Lung (tissue), 12 donors: ENCODE results near the gene OLA1. TPM values are rescaled to one million over a fixed set of nuclear protein-coding genes. Genes with fewer than 3 reads are reported as not detected.

Experiments used
- ATAC-seq: fragments of 200-7000 bp; cut with Tn5 transposase; one replicate; pipeline ENCODE4 v1.9.1; 2020; ENCODE audit warnings: moderate number of reproducible peaks; ENCODE audit not compliant: insufficient read depth, low FRiP score
- DNase-seq, 3 donors: peaks; one replicate each; pipeline ENCODE4 v3.0.0-alpha.2; 2013 to 2017
- H3K27ac ChIP-seq, 2 donors: one replicate each; pipeline ENCODE4 v1.5.1; 2013; ENCODE audit warnings: mild to moderate bottlenecking in 2 of 2, moderate library complexity in 2 of 2, control low read depth in 1 of 2, inconsistent platforms in 1 of 2, low read depth in 1 of 2, low read length in 1 of 2
- H3K27me3 ChIP-seq, 3 donors: one replicate each; pipeline ENCODE4 v1.5.1; 2013; ENCODE audit warnings: low read length in 2 of 3; ENCODE audit not compliant: control insufficient read depth in 3 of 3, insufficient read depth in 3 of 3
- H3K36me3 ChIP-seq, 4 donors: one replicate each; pipeline ENCODE4 v1.5.1; 2013; ENCODE audit warnings: low read length in 4 of 4, mild to moderate bottlenecking in 1 of 4, moderate library complexity in 1 of 4; ENCODE audit not compliant: control insufficient read depth in 4 of 4, insufficient read depth in 4 of 4
- H3K4me1 ChIP-seq, 5 donors: one replicate each; pipeline ENCODE4 v1.5.1; 2013; ENCODE audit warnings: low read length in 5 of 5, mild to moderate bottlenecking in 2 of 5, moderate library complexity in 1 of 5; ENCODE audit not compliant: control insufficient read depth in 5 of 5, insufficient read depth in 5 of 5
- H3K4me3 ChIP-seq: one replicate; pipeline ENCODE4 v1.5.1; 2013; ENCODE audit warnings: mild to moderate bottlenecking, control low read depth, moderate library complexity
- H3K9ac ChIP-seq, 2 donors: one replicate each; pipeline ENCODE4 v1.5.1; 2013; ENCODE audit warnings: low read length in 2 of 2, control low read depth in 1 of 2; ENCODE audit not compliant: insufficient read depth in 1 of 2
- H3K9me3 ChIP-seq, 4 donors: one replicate each; pipeline ENCODE4 v1.5.1; 2013; ENCODE audit warnings: low read length in 3 of 4, mild to moderate bottlenecking in 1 of 4, moderate library complexity in 1 of 4; ENCODE audit not compliant: control insufficient read depth in 4 of 4, insufficient read depth in 3 of 4
- WGBS, 2 donors: extraction: QIAGEN DNeasy Blood & Tissue Kit; methylation state at CpG; one replicate each; pipeline ENCODE4 v1.1.7; 2013; 5-methylcytosine and 5-hydroxymethylcytosine counted together
- polyA plus RNA-seq, 2 donors: library from polyadenylated mRNA; stranded (reverse); fragments of 200-250 nt; gene quantifications; one replicate each; pipeline ENCODE4 v1.2.1, GENCODE V29; 2013
- total RNA-seq, 2 donors: library from RNA; depleted of rRNA in 1 of 2; stranded (reverse); fragments of >200 nt in 1 of 2; gene quantifications; one replicate each; pipeline ENCODE4 v1.2.1, GENCODE V29; 2014 to 2021
- TF ChIP-seq, protein P1 (sequence below): IDR thresholded peaks from 2 replicates; pipeline ENCODE4 v1.5.1; 2012; ENCODE audit warnings: mild to moderate bottlenecking; ENCODE audit errors: control extremely low read depth, extremely low read depth
- donor health status: control.
- donor health status: control.
- donor health status: Bipolar disorder and iron deficiency.
- donor health status: healthy.
- donor health status: DM: yes; HTN: yes; CAD: no.

The OLA1 gene
- total and polyA plus RNA-seq, 4 donors = 49.8 to 71.4 (median 53.4) TPM

GRCh38 chr2:174224665-174225288 lies 23.6 kb downstream of the OLA1 start:
- no peak for DNase-seq
- Histone ChIP-seq H3K9me3 (no peaks in the 10 kb centered on the region), H3K4me3 (no peak overlapping the region), H3K9ac (no peak overlapping the region), H3K27ac (no peak overlapping the region), H3K27me3 (no peaks in the 10 kb centered on the region), H3K36me3 (peaks cover 0 to 15% (median 2%) of the 10 kb centered on the region in 4 donors), H3K4me1 (peaks cover 0 to 4% (median 0%) of the 10 kb centered on the region in 5 donors)
- ATAC-seq = no peak
- 97% methylated on average over 7 of the region's 7 CpGs for WGBS, 2 donors
- TF ChIP-seq, protein P1, sequence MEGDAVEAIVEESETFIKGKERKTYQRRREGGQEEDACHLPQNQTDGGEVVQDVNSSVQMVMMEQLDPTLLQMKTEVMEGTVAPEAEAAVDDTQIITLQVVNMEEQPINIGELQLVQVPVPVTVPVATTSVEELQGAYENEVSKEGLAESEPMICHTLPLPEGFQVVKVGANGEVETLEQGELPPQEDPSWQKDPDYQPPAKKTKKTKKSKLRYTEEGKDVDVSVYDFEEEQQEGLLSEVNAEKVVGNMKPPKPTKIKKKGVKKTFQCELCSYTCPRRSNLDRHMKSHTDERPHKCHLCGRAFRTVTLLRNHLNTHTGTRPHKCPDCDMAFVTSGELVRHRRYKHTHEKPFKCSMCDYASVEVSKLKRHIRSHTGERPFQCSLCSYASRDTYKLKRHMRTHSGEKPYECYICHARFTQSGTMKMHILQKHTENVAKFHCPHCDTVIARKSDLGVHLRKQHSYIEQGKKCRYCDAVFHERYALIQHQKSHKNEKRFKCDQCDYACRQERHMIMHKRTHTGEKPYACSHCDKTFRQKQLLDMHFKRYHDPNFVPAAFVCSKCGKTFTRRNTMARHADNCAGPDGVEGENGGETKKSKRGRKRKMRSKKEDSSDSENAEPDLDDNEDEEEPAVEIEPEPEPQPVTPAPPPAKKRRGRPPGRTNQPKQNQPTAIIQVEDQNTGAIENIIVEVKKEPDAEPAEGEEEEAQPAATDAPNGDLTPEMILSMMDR = no peak

GRCh38 chr2:174224125-174224524 lies 24.2 kb downstream of the OLA1 start:
- Histone ChIP-seq H3K9me3 (no peaks in the 10 kb centered on the region), H3K4me1 (peaks cover 0 to 4% (median 0%) of the 10 kb centered on the region in 5 donors), H3K36me3 (peaks cover 0 to 15% (median 2%) of the 10 kb centered on the region in 4 donors), H3K27me3 (no peaks in the 10 kb centered on the region), H3K4me3 (no peak overlapping the region), H3K27ac (no peak overlapping the region), H3K9ac (no peak overlapping the region)
- 96 to 97% methylated on average over 5 of the region's 5 CpGs for WGBS, 2 donors
- no peak for ATAC-seq
- no peak for DNase-seq
- TF ChIP-seq, protein P1 = no peak

DNA sequence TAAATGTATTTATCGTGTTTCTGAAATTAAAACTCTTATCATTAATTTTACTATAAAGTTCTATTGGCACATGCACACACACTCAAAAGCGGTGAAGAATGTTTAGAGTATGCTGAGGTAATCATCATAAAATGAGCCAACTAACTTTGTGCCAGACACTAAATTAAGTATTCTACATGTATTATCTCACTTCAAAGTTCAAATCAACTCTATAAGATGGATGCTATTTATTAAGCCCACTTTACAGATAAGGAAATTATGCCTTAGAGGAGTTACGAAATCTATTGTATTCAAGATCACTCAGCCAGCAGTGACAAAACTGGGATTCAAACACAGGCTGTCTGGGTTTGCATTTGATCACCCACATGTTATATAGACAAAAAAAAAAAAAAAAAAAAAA lies 24.9 kb downstream of the OLA1 start:
- no peaks in the 10 kb centered on the region for H3K27me3 ChIP-seq
- 80 to 89% methylated on average over 3 of the region's 3 CpGs for whole genome bisulfite sequencing, 2 donors
- TF ChIP-seq, protein P1 = no peak
- ATAC-seq = no peak
- H3K9ac ChIP-seq = no peak overlapping the region
- no peak overlapping the region for H3K27ac ChIP-seq
- H3K9me3 ChIP-seq = no peaks in the 10 kb centered on the region
- H3K4me1 ChIP-seq = peaks cover 0 to 4% (median 0%) of the 10 kb centered on the region in 5 donors
- no peak overlapping the region for H3K4me3 ChIP-seq
- H3K36me3 ChIP-seq = peaks cover 0 to 15% (median 2%) of the 10 kb centered on the region in 4 donors
- no peak for DNase-seq

GRCh38 chr2:174222154-174222553 lies 26.2 kb downstream of the OLA1 start:
- TF ChIP-seq, protein P1 = no peak
- Histone ChIP-seq H3K9ac (no peak overlapping the region), H3K27me3 (no peaks in the 10 kb centered on the region), H3K9me3 (no peaks in the 10 kb centered on the region), H3K4me1 (peaks cover 0 to 4% (median 0%) of the 10 kb centered on the region in 5 donors), H3K27ac (no peak overlapping the region), H3K4me3 (no peak overlapping the region), H3K36me3 (peaks cover 0 to 15% (median 2%) of the 10 kb centered on the region in 4 donors)
- ATAC-seq (no peak), DNase-seq (no peak)
- 92 to 100% methylated on average over 1 of the region's 1 CpG for WGBS, 2 donors
